Measurements from ENCODE around the gene TRIM31.
A peak's percentile ranks its signal among the peaks of the same experiment; 100 is the strongest.
"Not testable (repeated sequence)": the region's sequence is repeated elsewhere in the genome, so short reads cannot be mapped to it uniquely, and the experiment has no call there.

The TRIM31 gene

GRCh38 chr6:30149234-30149633 lies 36.3 kb upstream of the TRIM31 start:
- DNase-seq, result no peak

DNA sequence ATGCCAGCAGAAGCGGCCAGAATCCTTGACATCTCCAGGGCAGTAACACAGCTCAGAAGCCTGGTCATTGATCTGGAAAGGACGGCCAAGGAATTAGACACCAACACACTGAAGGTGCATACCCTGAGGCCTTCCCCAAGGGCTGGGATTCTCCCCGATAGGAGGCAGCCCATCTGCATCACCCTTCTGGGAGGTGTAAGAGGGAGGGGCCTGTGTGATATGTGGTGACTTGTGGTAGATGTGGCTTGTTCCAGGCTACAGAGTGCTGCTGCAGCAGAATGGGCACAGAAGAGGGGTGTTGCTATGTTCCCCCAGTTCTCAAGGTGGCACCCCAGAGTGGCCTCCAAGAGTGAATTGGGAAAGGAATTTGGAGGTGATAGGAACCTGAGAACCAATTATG lies 34.2 kb upstream of the TRIM31 start:
- no peak for DNase-seq

DNA sequence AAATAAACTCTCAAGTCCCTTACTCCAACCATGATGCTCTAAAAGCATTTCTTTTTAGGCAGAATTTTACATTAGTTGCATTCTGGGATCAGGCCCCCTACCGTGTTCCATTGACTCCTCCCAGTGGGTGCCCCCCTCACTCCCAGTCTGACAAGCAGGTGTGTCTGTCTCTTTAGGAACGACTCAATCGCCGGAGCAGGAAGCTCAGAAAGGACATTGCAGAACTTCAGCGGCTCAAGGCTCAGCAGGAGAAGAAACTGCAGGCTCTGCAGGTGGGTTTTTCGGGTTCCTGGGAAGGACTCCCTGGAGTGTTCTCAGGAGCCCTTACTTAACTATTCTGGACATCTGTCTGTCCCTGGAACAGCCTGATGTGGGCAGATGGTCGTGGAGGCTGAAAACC lies 32.9 kb upstream of the TRIM31 start:
- no peak for DNase-seq

- no peak for DNase-seq
Observed at GRCh38 chr6:30144811-30145210, 31.9 kb upstream of the TRIM31 start.

- DNase-seq, result no peak
Observed at GRCh38 chr6:30143780-30144179, 30.9 kb upstream of the TRIM31 start.

DNA sequence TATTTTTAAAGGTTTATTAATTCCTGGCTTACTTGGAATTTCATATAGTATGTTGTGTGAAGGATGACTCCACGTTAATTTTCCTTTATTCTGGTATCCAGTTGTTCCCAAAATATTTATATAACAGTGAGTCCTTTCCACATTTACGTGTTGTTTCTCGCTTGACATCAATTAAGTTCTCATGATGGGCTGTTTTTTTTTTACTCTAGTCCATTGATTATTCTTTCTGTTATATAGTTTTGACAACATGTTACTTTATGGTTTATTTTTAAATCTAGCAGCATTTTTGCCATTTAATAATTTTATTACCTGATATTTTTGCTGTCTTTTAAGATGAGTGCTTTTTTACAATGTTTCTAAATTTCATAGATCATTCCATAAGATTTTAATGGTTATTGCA lies 29.8 kb upstream of the TRIM31 start:
- DNase-seq, result no peak

- not testable (repeated sequence) for DNase-seq
Observed at GRCh38 chr6:30140240-30140639, 27.4 kb upstream of the TRIM31 start.

DNA sequence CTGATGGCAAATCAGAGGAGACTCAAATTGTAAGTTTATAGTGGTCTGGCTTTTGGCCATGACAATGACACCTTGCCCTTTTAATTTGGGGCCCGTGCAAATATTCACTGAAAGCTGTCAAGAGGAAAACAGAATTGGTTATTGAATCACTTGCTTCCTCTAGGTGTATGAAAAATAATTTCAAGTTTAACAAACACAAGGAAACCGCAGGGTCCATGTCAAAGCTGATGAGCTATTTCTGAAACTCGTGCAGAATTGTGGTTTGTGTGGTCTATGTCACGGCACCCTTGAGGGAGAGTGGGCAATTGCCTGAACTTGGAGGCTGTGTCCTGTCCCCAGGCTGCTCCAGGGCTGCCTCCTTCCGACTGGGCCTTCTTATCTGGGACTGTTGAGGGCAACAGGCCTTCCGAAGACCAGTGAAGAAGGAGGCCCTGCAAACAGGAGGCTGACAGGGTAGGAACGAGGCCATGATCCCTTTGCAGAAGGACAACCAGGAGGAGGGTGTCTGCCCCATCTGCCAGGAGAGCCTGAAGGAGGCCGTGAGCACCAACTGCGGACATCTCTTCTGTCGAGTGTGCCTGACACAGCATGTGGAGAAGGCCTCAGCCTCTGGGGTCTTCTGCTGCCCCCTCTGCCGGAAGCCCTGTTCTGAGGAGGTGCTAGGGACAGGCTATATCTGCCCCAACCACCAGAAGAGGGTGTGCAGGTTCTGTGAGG lies 23.8 kb upstream of the TRIM31 start:
- no peak for DNase-seq

DNA sequence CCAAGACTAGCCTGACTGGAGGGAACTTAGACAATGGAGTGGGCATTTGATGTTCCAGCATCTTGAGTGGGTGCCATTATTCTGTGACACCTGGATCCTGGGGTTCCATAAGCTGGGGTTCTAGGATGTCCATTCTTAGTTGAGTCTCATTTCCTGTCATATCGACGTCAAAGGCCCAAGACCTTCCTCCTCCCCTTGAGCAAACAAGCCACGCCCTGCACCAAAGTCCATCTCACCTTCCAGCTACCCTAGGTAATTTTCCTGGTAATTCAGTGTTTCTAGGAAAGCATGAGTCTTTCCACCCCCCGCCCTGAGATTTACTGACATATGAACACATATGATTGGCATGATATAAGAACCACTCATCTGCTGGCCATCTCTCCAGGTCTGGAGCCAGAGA lies 22.9 kb upstream of the TRIM31 start, which contains the start of gene TRIM40:
TRIM40 (plus strand) TSS at position 384 of the 400 bp plus-strand sequence. CDS start 897 bp downstream, outside the sequence.
- DNase-seq, result no peak

DNA sequence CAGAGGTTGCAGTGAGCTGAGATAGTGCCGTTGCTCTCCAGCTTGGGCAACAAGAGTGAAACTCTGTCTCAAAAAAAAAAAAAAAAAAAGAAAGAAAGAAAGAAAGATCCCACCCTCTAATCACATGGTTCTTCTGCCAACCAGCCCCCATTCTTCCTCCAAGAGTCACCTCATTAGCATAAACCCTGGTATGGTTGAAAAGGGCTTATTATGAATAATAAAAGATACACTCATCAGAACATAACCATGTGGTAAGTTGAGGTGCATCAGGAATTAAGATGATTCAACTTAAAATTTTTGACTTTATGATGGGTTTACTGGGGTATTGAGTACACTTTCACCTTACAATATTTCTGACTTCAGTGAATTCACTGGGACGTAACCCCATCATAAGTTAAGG lies 22.3 kb upstream of the TRIM31 start:
- no peak for DNase-seq

DNA sequence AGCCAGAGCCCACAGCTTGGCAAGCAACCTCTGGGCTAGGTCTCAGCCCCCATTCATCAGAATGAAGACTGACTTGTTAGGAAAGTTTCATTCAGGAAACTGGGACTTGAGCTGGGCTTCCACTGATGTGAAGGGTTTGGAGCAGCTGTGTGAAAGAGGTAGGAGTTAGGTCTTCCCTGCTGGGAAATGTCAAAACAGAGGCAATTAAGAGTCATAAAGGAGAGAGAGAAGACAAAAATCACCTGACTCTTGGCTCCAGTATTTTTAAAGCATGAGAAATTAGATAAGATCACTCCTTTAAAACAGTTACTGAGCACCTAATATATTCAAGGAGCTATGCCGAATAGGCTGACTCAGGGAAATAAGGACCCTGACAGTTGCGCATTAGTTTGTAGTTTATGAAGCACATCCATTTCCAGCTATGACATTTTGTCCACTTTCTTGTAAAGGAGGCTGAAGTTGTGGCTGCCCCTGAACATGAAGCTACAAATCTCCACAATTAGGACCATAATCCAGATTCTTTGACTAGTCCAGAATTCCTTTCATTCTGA lies 19.1 kb upstream of the TRIM31 start:
- DNase-seq, result no peak

- DNase-seq, result peak; percentile 81
Observed at GRCh38 chr6:30130887-30131862, 18.3 kb upstream of the TRIM31 start.

- DNase-seq, result no peak
Observed at GRCh38 chr6:30130179-30130679, 17.3 kb upstream of the TRIM31 start.

- no peak for DNase-seq
Observed at GRCh38 chr6:30129265-30130178, 16.6 kb upstream of the TRIM31 start.

GRCh38 chr6:30127238-30128093 lies 14.6 kb upstream of the TRIM31 start:
- no peak for DNase-seq

DNA sequence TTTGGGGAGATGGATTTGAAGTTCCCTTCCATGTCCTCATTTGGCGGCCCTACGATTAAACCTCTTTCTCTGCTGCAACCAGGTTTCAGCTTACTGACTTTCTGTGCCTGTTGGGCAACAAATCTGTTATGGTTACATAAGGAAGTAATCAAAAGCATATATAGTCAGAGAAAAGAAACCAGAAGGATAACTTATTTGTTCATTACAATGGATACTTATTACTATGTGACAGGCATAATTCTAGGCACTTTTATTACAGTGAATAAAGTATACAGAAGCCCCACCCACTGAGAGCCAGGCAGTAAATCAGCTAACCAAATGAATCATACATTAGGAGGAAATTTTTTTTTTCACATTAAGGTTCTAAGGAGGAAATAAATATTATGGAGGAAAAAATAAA lies 9.6 kb upstream of the TRIM31 start:
- DNase-seq, result no peak

DNA sequence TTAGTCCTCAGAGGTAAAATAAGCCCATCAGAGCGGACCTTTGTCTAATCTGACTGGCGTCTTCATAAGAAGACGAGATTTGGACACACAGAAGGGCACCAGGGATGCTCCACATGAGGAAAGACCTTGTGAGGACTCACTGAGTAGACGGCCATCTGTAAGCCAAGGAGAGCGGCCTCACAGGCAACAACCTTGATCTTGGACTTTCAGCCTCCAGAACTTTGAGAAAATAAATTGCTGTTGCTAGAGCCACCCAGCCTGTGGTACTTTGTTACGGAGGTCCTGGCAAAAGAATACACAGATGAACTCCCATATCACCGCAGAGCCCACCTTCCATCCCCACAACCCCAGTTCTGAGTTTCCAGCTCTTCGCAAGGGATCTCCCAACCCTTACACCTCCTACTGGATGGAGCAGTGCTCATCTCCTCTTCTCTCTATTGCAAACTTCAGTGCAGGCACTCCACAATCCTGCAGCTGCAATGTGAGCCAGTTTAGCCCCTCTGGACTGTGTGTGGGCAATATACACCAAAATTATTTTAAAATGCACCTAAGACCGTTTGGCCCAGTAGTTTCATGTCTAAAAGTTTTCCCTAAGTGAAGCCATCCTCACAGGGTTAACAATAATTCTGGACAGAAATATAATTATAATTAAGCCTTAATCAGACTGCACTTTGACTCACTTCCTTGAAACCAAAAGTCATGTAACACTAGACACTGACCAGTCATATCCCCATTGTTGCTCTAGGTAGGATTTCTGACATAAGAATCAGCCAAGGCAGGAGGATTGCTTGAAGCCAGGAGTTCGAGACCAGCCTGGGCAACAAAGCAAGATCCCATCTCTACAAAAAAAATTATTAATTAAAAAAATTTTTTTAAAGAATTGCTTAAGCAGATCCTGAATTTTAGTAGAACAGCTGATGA lies 8.8 kb upstream of the TRIM31 start:
- no peak for DNase-seq

- not testable (repeated sequence) for DNase-seq
Observed at GRCh38 chr6:30118691-30119090, 5.8 kb upstream of the TRIM31 start.

DNA sequence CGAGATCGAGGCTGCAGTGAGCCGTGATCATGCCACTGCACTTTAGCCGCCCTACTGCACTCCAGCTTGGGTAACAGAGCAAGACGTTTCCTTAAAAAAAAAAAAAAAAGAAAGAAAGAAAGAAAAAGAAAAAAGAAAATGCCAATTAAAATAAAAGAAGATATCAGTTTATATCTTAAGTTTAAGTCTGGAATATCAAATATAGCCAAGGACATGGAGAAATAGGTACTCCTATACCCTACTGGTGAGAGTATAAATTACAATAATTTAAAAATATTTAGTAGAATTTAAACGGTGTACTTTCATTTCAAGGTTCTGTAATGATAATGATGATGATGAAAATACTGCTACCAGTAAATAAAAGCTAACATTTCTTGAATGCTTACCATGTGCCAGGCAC lies 3.8 kb upstream of the TRIM31 start:
- no peak for DNase-seq

DNA sequence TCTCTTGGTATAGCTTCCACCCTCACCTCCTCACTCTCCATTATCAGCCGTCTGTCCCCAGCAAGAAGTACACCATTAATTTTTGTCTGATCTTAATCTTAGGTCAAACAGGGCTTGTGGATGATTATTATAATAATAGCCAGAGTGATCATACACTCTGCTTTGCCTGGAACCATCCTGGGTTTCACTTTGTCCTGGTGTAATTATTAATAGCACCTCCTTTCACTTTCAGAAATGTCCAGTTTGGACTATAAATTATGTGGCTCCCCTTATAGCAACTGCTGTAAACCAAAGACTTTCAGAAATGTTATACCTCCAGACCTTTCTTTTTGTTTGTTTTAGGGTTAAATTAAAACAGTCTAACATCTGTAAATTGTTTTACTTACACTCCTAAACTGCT lies 951 bp upstream of the TRIM31 start:
- DNase-seq, result no peak

Measured in NCI-H146 (cell line).